ENCODE data around the gene HOXD9.

- TF ChIP-seq, protein P1, sequence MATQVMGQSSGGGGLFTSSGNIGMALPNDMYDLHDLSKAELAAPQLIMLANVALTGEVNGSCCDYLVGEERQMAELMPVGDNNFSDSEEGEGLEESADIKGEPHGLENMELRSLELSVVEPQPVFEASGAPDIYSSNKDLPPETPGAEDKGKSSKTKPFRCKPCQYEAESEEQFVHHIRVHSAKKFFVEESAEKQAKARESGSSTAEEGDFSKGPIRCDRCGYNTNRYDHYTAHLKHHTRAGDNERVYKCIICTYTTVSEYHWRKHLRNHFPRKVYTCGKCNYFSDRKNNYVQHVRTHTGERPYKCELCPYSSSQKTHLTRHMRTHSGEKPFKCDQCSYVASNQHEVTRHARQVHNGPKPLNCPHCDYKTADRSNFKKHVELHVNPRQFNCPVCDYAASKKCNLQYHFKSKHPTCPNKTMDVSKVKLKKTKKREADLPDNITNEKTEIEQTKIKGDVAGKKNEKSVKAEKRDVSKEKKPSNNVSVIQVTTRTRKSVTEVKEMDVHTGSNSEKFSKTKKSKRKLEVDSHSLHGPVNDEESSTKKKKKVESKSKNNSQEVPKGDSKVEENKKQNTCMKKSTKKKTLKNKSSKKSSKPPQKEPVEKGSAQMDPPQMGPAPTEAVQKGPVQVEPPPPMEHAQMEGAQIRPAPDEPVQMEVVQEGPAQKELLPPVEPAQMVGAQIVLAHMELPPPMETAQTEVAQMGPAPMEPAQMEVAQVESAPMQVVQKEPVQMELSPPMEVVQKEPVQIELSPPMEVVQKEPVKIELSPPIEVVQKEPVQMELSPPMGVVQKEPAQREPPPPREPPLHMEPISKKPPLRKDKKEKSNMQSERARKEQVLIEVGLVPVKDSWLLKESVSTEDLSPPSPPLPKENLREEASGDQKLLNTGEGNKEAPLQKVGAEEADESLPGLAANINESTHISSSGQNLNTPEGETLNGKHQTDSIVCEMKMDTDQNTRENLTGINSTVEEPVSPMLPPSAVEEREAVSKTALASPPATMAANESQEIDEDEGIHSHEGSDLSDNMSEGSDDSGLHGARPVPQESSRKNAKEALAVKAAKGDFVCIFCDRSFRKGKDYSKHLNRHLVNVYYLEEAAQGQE (IDR thresholded peaks at IDR 0.05; ENCODE audit: insufficient read depth in 1 of 2, low read depth in 2 of 2, low read length in 2 of 2) = no peak
- TF ChIP-seq POLR2AphosphoS5 (IDR thresholded peaks at IDR 0.05; ENCODE audit: low read depth, low read length) (no peak), SIN3A (IDR thresholded peaks at IDR 0.05; ENCODE audit: borderline replicate concordance, insufficient read depth, low read length) (no peak), TAF1 (IDR thresholded peaks at IDR 0.05; ENCODE audit: borderline replicate concordance, insufficient read depth, low read length) (no peak), FOXP2 (optimal IDR thresholded peaks at IDR 0.05; ENCODE audit: borderline replicate concordance, extremely low read depth, extremely low read length, insufficient read depth) (no peak)
Observed at GRCh38 chr2:176088937-176089842, 33.3 kb upstream of the HOXD9 start.

Data from PFSK-1 (cell line).